HUES6 (cell line): ENCODE results near the gene ABTB2.
A peak's percentile ranks its signal among the peaks of the same experiment; 100 is the strongest.

ENCODE experiments used
- H3K27ac ChIP-seq: 2 replicates; pipeline ENCODE4 v1.7.0; 2013; ENCODE audit warnings: low read depth, mild to moderate bottlenecking, low read length, inconsistent platforms
- H3K27me3 ChIP-seq: 2 replicates; pipeline ENCODE4 v1.6.1; 2013; ENCODE audit warnings: low read length; ENCODE audit not compliant: control insufficient read depth, insufficient read depth
- H3K36me3 ChIP-seq: 2 replicates; pipeline ENCODE4 v1.6.1; 2013; ENCODE audit warnings: low read length; ENCODE audit not compliant: control insufficient read depth, insufficient read depth
- H3K4me1 ChIP-seq: 2 replicates; pipeline ENCODE4 v1.6.1; 2013; ENCODE audit warnings: low read length; ENCODE audit not compliant: control insufficient read depth, insufficient read depth
- H3K4me3 ChIP-seq: 2 replicates; pipeline ENCODE4 v1.5.1; 2013; ENCODE audit warnings: low read depth, low read length
- H3K9ac ChIP-seq: one replicate; pipeline ENCODE4 v1.6.1; 2013; ENCODE audit warnings: mild to moderate bottlenecking, low read length
- H3K9me3 ChIP-seq: 2 replicates; pipeline ENCODE4 v1.6.1; 2013; ENCODE audit warnings: low read depth, low read length; ENCODE audit not compliant: control insufficient read depth, insufficient read depth

ABTB2 gene

DNA sequence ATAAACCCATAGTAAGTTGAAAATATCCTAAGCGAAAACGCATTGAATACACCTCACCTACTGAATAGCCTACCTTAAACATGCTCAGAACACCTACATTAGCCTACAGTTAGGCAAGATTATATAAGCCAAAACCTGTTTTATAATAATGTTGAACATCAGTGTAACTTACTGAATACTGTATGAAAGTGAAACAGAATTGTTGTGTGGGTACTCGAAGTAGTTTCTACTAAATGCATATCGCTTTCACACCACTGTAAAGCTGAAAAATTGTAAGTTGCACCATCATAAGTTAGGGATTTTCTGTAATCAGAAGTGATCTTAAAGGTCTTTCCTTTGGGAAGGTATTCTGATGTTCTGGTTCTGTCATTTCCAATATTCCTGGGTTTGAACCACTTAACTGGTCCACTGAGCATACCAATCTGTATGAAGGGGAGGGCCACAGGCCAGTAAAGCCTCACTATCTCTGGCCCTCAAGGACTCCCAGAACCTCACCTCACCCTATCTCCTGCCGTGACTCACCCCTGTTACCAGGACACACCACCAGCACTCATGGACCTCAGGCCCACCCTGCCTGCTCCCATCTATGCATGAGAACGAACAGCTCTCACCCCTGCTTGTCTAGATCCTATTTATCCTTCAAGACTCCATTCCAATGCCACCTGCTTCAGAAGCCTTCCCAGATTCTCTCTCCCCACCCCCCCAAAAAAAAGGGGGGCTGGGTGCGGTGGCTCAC, 182.4 kb downstream of the ABTB2 start:
- Histone ChIP-seq H3K9ac (no peak overlapping the region), H3K36me3 (no peaks in the 10 kb centered on the region), H3K4me3 (no peak overlapping the region), H3K27me3 (0 out of 2 replicates have a peak, but pooled peaks cover 6% of the 10 kb centered on the region), H3K9me3 (no peaks in the 10 kb centered on the region), H3K27ac (no peak overlapping the region), H3K4me1 (peaks cover 5% of the 10 kb centered on the region; the same call in 1 of the 2 replicates)

DNA sequence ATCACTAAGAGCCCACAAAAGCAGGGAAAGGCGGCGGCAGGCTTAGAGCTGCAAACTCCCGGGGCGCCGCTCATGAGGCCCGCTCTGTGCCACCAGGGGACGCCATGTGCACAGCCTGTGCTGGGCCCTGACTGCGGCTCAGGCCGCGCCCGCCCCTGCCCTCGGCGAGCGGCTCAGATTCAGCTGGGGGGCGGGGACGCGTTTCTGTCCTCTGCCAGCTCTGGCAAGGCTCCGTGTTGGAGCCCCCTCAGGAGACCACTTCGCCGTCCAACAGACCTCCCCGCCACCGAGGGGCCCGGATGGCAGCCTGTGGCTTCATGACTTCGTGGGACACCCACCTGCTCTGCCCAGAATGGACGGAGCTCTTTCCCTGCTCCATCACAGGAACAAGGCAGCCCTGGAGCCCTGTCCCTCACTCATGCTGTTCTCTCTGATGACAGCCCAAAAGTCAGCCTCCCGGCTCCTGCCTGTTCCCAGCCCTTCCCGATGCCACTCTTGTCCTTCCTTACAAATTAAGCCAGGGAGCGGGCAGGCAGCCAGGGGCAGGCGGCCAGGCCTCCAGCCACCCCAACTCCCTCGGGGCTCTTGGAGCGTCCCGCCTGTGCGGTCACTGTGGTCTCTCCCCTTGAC, 183.3 kb downstream of the ABTB2 start:
- H3K9me3 ChIP-seq, result no peaks in the 10 kb centered on the region
- 0 out of 2 replicates have a peak, but pooled peaks cover 6% of the 10 kb centered on the region for H3K27me3 ChIP-seq
- H3K9ac ChIP-seq, result peak overlapping the region; percentile 44
- no peak overlapping the region for H3K27ac ChIP-seq
- H3K4me3 ChIP-seq, result peak overlapping the region; percentile 57
- no peaks in the 10 kb centered on the region for H3K36me3 ChIP-seq
- peaks cover 5% of the 10 kb centered on the region; the same call in 1 of the 2 replicates for H3K4me1 ChIP-seq

DNA sequence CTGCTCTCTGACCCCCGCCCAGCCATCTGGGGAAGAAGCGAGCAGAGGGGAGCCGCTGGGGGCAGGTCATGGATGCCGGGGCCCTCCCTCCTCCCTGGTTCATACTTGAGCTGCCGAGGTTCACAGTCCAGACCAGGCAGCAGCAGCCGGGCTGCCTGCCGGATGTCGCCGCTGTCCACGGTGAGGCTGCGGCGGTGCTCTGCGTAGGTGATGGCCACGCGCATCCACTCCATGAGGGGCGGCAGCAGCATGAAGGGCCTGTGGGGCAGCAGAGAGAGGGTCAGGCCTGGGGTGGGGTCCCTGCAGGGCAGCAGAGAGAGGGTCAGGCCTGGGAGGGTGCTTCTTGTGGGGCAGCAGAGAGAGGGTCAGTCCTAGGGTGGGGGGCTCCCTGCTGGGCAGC, 184.8 kb downstream of the ABTB2 start:
- 0 out of 2 replicates have a peak, but pooled peaks cover 3% of the 10 kb centered on the region for H3K36me3 ChIP-seq
- no peaks in the 10 kb centered on the region for H3K9me3 ChIP-seq
- peaks cover 5% of the 10 kb centered on the region; the same call in 1 of the 2 replicates for H3K4me1 ChIP-seq
- H3K27me3 ChIP-seq, result 0 out of 2 replicates have a peak, but pooled peaks cover 6% of the 10 kb centered on the region
- no peak overlapping the region for H3K4me3 ChIP-seq
- no peak overlapping the region for H3K9ac ChIP-seq
- no peak overlapping the region for H3K27ac ChIP-seq

GRCh38 chr11:34169686-34170085, 188.1 kb downstream of the ABTB2 start:
- Histone ChIP-seq H3K4me3 (no peak overlapping the region), H3K27me3 (0 out of 2 replicates have a peak, but pooled peaks cover 4% of the 10 kb centered on the region), H3K27ac (no peak overlapping the region), H3K36me3 (0 out of 2 replicates have a peak, but pooled peaks cover 4% of the 10 kb centered on the region), H3K4me1 (peaks cover 3% of the 10 kb centered on the region; the same call in 1 of the 2 replicates), H3K9me3 (no peaks in the 10 kb centered on the region), H3K9ac (no peak overlapping the region)

GRCh38 chr11:34168642-34169420, 189.0 kb downstream of the ABTB2 start:
- Histone ChIP-seq H3K9ac (no peak overlapping the region), H3K4me3 (no peak overlapping the region), H3K27ac (no peak overlapping the region), H3K9me3 (no peaks in the 10 kb centered on the region), H3K27me3 (0 out of 2 replicates have a peak, but pooled peaks cover 4% of the 10 kb centered on the region), H3K4me1 (no peaks in the 10 kb centered on the region), H3K36me3 (0 out of 2 replicates have a peak, but pooled peaks cover 4% of the 10 kb centered on the region)

- Histone ChIP-seq H3K9me3 (no peaks in the 10 kb centered on the region), H3K36me3 (peaks cover 4% of the 10 kb centered on the region; the same call in 1 of the 2 replicates)
Measured at GRCh38 chr11:34167961-34168360, 189.8 kb downstream of the ABTB2 start.

GRCh38 chr11:34166806-34167740, 190.7 kb downstream of the ABTB2 start:
- Histone ChIP-seq H3K9ac (no peak overlapping the region), H3K4me1 (no peaks in the 10 kb centered on the region), H3K27me3 (no peaks in the 10 kb centered on the region), H3K9me3 (no peaks in the 10 kb centered on the region), H3K4me3 (no peak overlapping the region), H3K36me3 (peaks cover 4% of the 10 kb centered on the region; the same call in 1 of the 2 replicates), H3K27ac (no peak overlapping the region)

More at GRCh38 chr11:34167961-34168360, 189.8 kb downstream of the ABTB2 start:
- H3K9ac ChIP-seq, result no peak overlapping the region
- no peak overlapping the region for H3K4me3 ChIP-seq
- no peaks in the 10 kb centered on the region for H3K27me3 ChIP-seq
- H3K27ac ChIP-seq, result no peak overlapping the region
- H3K4me1 ChIP-seq, result no peaks in the 10 kb centered on the region

DNA sequence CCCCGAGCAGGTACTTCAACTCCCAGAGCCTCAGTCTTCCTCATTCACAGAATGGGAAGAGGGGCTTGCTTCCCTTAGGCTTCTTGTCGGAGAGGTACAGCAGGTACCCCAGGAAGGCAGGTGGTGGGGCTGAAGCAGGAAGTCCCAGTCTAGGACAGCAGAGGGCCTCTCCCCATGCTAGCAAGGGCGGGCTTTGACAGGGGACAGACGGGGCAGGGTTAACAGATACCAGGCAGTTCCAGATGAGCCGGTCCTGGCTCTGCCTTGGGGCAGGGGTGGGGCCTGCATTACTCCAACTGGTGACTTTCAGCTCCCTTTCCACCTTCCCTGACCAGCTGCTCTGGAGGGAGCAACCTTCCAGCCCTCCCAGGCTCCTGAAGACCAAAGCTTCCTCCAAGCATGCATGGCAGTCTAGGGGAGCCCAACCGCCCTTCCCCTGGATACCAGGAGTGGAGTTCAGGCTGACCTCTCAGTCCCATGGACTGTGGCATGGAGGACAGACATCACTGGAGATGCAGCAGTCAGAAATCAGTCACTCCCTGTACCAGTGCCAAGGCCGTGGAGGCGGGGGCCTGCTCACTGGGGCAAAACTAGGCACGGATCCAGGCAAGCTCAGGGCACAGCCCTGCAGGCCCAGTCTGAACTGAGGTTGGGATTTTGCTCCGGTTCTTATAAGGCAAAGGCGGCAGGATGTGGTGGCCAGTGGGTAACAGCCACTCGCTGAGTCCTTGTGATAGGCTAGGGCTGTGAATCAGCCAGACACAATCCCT, 191.8 kb downstream of the ABTB2 start:
- Histone ChIP-seq H3K4me1 (no peaks in the 10 kb centered on the region), H3K9me3 (no peaks in the 10 kb centered on the region), H3K36me3 (peaks cover 12% of the 10 kb centered on the region; the same call in 1 of the 2 replicates), H3K4me3 (no peak overlapping the region), H3K27ac (no peak overlapping the region), H3K9ac (no peak overlapping the region), H3K27me3 (no peaks in the 10 kb centered on the region)

DNA sequence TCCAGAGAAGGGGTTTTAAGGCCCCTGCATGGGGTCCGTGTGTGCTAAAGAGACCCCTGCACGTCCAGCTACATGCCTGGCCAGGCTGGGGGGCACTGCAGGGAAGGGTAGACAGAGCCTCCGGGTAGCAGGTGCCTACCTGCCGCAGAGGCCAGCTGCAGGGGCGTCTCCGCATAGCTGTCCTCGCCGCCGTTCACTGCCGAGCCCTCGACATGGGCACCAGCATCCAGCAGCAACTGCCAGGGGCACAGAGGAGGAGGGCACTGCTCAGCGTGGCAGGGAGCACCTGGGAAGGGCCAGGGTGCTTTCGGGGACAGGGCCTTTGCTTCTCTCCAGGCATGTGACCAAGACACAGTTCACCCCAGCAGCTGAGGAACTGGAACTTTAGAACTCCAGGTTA, 192.7 kb downstream of the ABTB2 start:
- H3K27me3 ChIP-seq, result no peaks in the 10 kb centered on the region
- H3K4me1 ChIP-seq, result no peaks in the 10 kb centered on the region
- no peak overlapping the region for H3K9ac ChIP-seq
- H3K4me3 ChIP-seq, result no peak overlapping the region
- no peak overlapping the region for H3K27ac ChIP-seq
- H3K9me3 ChIP-seq, result no peaks in the 10 kb centered on the region
- H3K36me3 ChIP-seq, result peaks cover 13% of the 10 kb centered on the region
